Middle frontal gyrus (tissue), 1 donor: ENCODE measurements around the gene MTHFS.

Experiments used
- DNase-seq: peaks from one replicate; pipeline ENCODE4 v3.0.0-alpha.2; 2015; ENCODE audit warnings: low spot score; ENCODE audit errors: extremely low spot score

MTHFS gene

GRCh38 chr15:79816571-79816970 lies 80.2 kb downstream of the MTHFS start:
- DNase-seq, result no peak

DNA sequence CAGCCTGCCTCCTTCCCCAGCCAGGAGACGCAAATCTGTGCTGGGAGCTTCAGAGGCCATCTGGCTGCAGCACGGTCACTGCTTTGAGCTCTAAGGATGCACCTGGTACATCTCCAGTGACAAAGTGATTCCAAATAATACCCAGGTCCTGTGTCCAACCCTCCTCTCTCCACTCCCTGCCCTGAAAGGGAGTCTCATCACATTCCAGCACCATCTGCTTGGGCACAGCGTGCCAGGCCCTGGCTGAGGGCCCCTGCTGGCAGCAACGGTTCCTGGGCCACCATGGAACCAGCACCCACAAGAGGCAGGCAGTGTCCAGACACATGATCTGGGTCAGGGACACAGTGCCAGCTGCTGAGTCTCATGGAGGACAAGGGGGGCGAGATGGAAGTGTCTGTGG lies 81.3 kb downstream of the MTHFS start:
- no peak for DNase-seq

DNA sequence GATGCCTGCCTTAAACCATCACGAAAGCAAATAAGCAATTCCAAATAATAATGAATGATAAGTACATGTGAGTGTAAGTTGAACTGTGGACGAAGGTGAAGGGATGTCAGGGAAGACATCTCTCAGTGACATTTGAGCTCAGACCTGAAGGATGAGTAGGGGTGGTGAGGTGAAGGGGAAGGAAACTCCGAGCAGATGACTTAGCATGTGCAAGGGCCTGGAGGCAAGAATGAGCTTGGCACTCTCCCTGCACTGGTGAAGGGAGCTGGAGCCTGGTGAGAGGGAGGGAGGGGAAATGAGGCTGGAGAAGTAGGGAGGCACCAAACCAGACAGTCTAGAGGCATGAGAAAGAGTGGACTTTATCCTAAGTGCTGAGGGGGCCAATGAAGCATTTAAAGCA lies 84.3 kb downstream of the MTHFS start:
- no peak for DNase-seq

GRCh38 chr15:79811406-79812405 lies 85.1 kb downstream of the MTHFS start:
- DNase-seq, result no peak

DNA sequence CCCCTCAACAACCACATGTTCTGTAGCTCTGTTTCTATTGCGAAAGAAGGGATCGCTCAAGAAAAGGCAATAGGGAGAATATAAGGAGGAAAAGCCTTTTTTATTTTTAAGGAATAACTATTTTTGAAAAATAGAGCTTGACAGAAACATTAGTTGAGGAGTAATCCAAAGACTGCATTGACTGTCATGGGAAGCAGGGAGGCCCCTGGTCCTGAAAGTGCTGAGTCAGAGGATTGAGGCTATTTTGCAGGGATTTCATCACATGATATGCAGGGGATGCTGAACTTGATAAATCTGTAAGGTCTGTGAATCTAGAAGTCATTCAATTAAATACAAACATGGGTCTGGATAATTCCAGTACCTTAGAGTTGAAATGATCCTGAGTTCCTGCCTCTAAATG lies 92.0 kb downstream of the MTHFS start:
- DNase-seq, result no peak

DNA sequence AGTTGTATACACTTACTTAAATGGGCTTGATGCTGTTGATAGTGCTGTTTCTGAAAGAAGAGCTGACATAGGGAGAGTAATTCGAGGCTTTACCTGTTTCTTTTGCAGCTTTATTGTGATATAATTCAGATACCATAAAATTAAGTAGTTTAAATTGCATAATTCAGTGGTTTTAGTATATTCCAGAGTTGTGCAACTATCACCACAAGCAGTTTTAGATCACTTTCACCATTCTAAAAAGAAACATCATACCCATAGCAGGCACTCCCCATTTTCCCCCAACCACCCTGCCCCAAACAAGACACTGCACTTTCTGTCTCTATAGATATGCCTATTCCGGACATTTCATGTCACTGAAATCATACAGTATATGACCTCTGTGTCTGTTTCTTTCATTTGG lies 98.5 kb downstream of the MTHFS start:
- no peak for DNase-seq
